HepG2 (cell line): ENCODE results near the gene PTPN13. TPM values are rescaled to one million over a fixed set of nuclear protein-coding genes. Genes with fewer than 3 reads are reported as not detected.

ENCODE experiments used
- ATAC-seq: fragments of 200-7000 bp; cut with Tn5 transposase; 3 replicates; pipeline ENCODE4 v1.9.1; 2020; ENCODE audit warnings: mild to moderate bottlenecking, moderate library complexity
- BruUV-seq: library from RNA; stranded (reverse); fragments of 400-500 nt; replicated peaks from 2 replicates; lab custom pipeline; 2021; lab: Mats Ljungman, UMichigan
- CTCF ChIA-PET: fragments of 300-600 bp; formaldehyde crosslinking; extraction: SDS; loops from one replicate; lab custom pipeline; 2021; ENCODE audit warnings: low total read pairs, inconsistent platforms, low intra/inter-chr PET ratio; lab: Yijun Ruan, JAX
- POLR2A ChIA-PET: fragments of 350-600 bp; sonication (Branson Sonifier 250); formaldehyde crosslinking; loops from one replicate; lab custom pipeline; 2020; ENCODE audit warnings: antibody characterized with exemption, inconsistent platforms; lab: Yijun Ruan, JAX
- DNase-seq: peaks from one replicate; pipeline ENCODE4 v3.0.0-alpha.2; 2015; ENCODE audit warnings: low spot score
- FAIRE-seq: peaks from 3 replicates; lab custom pipeline; 2011; peaks lifted over from hg19 to GRCh38; lab: Jason Lieb, UNC
- H2AFZ ChIP-seq: one replicate; pipeline ENCODE4 v1.6.1; 2011; ENCODE audit warnings: low read length, inconsistent platforms
- H3K27ac ChIP-seq: fragments of 300-600 bp; 3 replicates; pipeline ENCODE4 v1.8.0; 2011; ENCODE audit warnings: mixed run types, mild to moderate bottlenecking, mixed read lengths, low read length, inconsistent platforms; ENCODE audit not compliant: insufficient read depth; ENCODE audit errors: extremely low read length
- H3K27me3 ChIP-seq, 2 experiments: fragments of 200-600 bp in 1 of 2; 2 replicates in 1 of 2; 3 replicates in 1 of 2; pipeline versions ENCODE4 v1.6.0 to v1.8.0; 2011; ENCODE audit warnings: low read length in 2 of 2, mild to moderate bottlenecking in 2 of 2, moderate library complexity in 2 of 2, inconsistent platforms in 1 of 2; ENCODE audit not compliant: insufficient read depth in 2 of 2, control insufficient read depth in 1 of 2
- H3K36me3 ChIP-seq, 2 experiments: fragments of 200-600 bp in 1 of 2; replicated peaks in 1 of 2; 2 replicates in 1 of 2; 3 replicates in 1 of 2; pipeline versions ENCODE4 v1.5.1 to v1.8.0; 2011; ENCODE audit warnings: low read length in 2 of 2, inconsistent platforms in 1 of 2; ENCODE audit not compliant: insufficient read depth in 2 of 2, control insufficient read depth in 1 of 2
- H3K4me1 ChIP-seq: 2 replicates; pipeline ENCODE4 v1.5.1; 2012; ENCODE audit warnings: low read length, inconsistent platforms; ENCODE audit not compliant: insufficient read depth
- H3K4me2 ChIP-seq: 2 replicates; pipeline ENCODE4 v1.6.0; 2011; ENCODE audit warnings: low read depth, low read length, inconsistent platforms
- H3K4me3 ChIP-seq, 3 experiments: fragments of 200-600 bp in 1 of 3; sonication (generic), shearing (Covaris generic) in 1 of 3; replicated peaks in 1 of 3; 2 replicates each; pipeline ENCODE4 v1.5.1; 2011 to 2016; ENCODE audit warnings: low read length in 3 of 3, inconsistent platforms in 2 of 3, low read depth in 2 of 3, mild to moderate bottlenecking in 2 of 3, control low read depth in 1 of 3, mixed read lengths in 1 of 3; ENCODE audit not compliant: insufficient read depth in 1 of 3
- H3K79me2 ChIP-seq: one replicate; pipeline ENCODE4 v1.6.1; 2011; ENCODE audit warnings: low read length, inconsistent platforms; ENCODE audit not compliant: insufficient read depth
- H3K9ac ChIP-seq: 2 replicates; pipeline ENCODE4 v1.6.0; 2011; ENCODE audit warnings: mild to moderate bottlenecking, low read depth, low read length, inconsistent platforms; ENCODE audit not compliant: insufficient read depth
- H3K9me3 ChIP-seq: 2 replicates; pipeline ENCODE4 v1.5.1; 2012; ENCODE audit warnings: mild to moderate bottlenecking, low read length
- H4K20me1 ChIP-seq: 2 replicates; pipeline ENCODE4 v1.6.0; 2011; ENCODE audit warnings: inconsistent platforms, mild to moderate bottlenecking, low read length, moderate library complexity; ENCODE audit not compliant: insufficient read depth
- ELF3 ChIP-seq: IDR thresholded peaks from 2 replicates; pipeline ENCODE4 v1.6.1; 2016; ENCODE audit warnings: missing genetic modification reagents, missing compliant biosample characterization
- HNRNPL ChIP-seq: fragments of 200-400 bp; formaldehyde crosslinking; IDR thresholded peaks from 2 replicates; pipeline ENCODE4 v1.6.1; 2017; ENCODE audit warnings: mild to moderate bottlenecking, low read depth, low read length
- KDM1A ChIP-seq: IDR thresholded peaks from 2 replicates; pipeline ENCODE4 v1.6.1; 2016; ENCODE audit warnings: missing compliant biosample characterization
- MAF1 ChIP-seq: sonication (generic); formaldehyde crosslinking; IDR thresholded peaks from 2 replicates; pipeline ENCODE4 v1.5.0; 2020; ENCODE audit warnings: missing genetic modification reagents, borderline replicate concordance
- PAX8 ChIP-seq: sonication (generic); formaldehyde crosslinking; IDR thresholded peaks from 2 replicates; pipeline ENCODE4 v1.8.0; 2022; ENCODE audit warnings: mild to moderate bottlenecking, missing genetic modification reagents, borderline replicate concordance
- PITX1 ChIP-seq: sonication (generic); formaldehyde crosslinking; IDR thresholded peaks from 2 replicates; pipeline ENCODE4 v1.5.1; 2020; ENCODE audit warnings: mild to moderate bottlenecking, missing genetic modification reagents
- RBFOX2 ChIP-seq: fragments of 200-400 bp; formaldehyde crosslinking; IDR thresholded peaks from 2 replicates; pipeline ENCODE4 v1.6.1; 2017; ENCODE audit warnings: low read depth, mild to moderate bottlenecking, low read length
- SNAI1 ChIP-seq: sonication (generic); formaldehyde crosslinking; IDR thresholded peaks from 2 replicates; pipeline ENCODE4 v1.5.0; 2020; ENCODE audit warnings: mild to moderate bottlenecking, missing genetic modification reagents, borderline replicate concordance
- SP140L ChIP-seq: sonication (generic); formaldehyde crosslinking; IDR thresholded peaks from 2 replicates; pipeline ENCODE4 v1.4.0; 2020; ENCODE audit warnings: missing genetic modification reagents, borderline replicate concordance
- ZC3H13 ChIP-seq: sonication (generic); formaldehyde crosslinking; IDR thresholded peaks from 2 replicates; pipeline ENCODE4 v1.8.1; 2023; ENCODE audit warnings: mild to moderate bottlenecking, missing genetic modification reagents, moderate library complexity
- ZNF382 ChIP-seq: sonication (generic); formaldehyde crosslinking; IDR thresholded peaks from 2 replicates; pipeline ENCODE4 v1.5.0; 2020; ENCODE audit warnings: missing genetic modification reagents, mild to moderate bottlenecking, borderline replicate concordance
- ZNF572 ChIP-seq: sonication (generic); formaldehyde crosslinking; IDR thresholded peaks from 2 replicates; pipeline ENCODE4 v1.5.1; 2020; ENCODE audit warnings: mild to moderate bottlenecking, missing genetic modification reagents
- ZSCAN20 ChIP-seq: sonication (generic); formaldehyde crosslinking; IDR thresholded peaks from 2 replicates; pipeline ENCODE4 v1.4.0; 2020; ENCODE audit warnings: missing genetic modification reagents, mild to moderate bottlenecking, borderline replicate concordance
- WGBS: methylation state at CpG from one replicate; pipeline ENCODE4 v1.1.6; 2017; ENCODE audit warnings: low lambda C conversion rate; 5-methylcytosine and 5-hydroxymethylcytosine counted together
- in situ Hi-C: cut with HindIII; loops from 2 replicates; pipeline ENCODE4 v1.10.0; 2017; ENCODE audit warnings: low pct_unique_long_range_greater_than_20kb; ENCODE audit not compliant: extremely low pct_ligation_motif_present
- intact Hi-C: fragments of 100-400 bp; cut with micrococcal nuclease; formaldehyde crosslinking; loops from one replicate; pipeline ENCODE4 v1.10.0; 2022; ENCODE audit not compliant: unreplicated experiment
- polyA plus RNA-seq, 8 experiments: library from polyadenylated mRNA; depleted of rRNA in 3 of 8; stranded (reverse) in 7 of 8; unstranded in 1 of 8; fragments of >200 nt; fragmentation: Illumina TruSeq in 4 of 8; extraction: Trizol in 4 of 8; gene quantifications; 2 replicates each; pipeline versions ENCODE4 v1.2.1 to v1.2.3, GENCODE V29; 2011 to 2016; ENCODE audit warnings: low read depth in 4 of 8, missing spikeins in 1 of 8, mixed read lengths in 1 of 8; ENCODE audit not compliant: insufficient read depth in 1 of 8
- total RNA-seq, 5 experiments: library from RNA; depleted of rRNA; stranded (reverse); fragments of >200 nt; fragmentation: Illumina TruSeq; extraction: Trizol; gene quantifications; 2 replicates each; pipeline ENCODE4 v1.2.3, GENCODE V29; 2016; ENCODE audit warnings: low read depth in 1 of 5
- TF ChIP-seq, protein P1 (sequence below): IDR thresholded peaks from 2 replicates; pipeline ENCODE4 v1.6.1; 2016
- TF ChIP-seq, protein P2 (sequence below): sonication (generic); formaldehyde crosslinking; IDR thresholded peaks from 2 replicates; pipeline ENCODE4 v1.5.1; 2020; ENCODE audit warnings: missing genetic modification reagents, mild to moderate bottlenecking, borderline replicate concordance

The PTPN13 gene
- total and polyA plus RNA-seq, 2 of the 13 experiments (the other 11 are each of a cell fraction or from before 2014, with no cell fraction given), result not detected

DNA sequence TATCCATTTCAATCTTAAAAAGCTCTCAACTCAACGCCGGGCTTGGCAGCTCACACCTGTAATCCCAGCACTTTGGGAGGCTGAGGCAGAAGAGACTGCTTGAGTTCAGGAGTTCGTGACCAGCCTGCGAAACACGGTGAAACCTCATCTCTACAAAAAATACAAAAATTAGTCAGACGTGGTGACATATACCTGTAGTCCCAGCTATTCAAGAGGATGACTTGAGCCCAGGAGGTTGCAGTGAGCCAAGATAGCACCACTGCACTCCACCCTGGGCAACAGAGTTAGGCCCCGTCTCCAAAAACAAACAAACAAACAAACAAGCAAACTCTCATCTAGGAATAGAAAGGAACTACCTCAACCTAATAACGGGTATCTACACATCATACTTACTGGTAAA is 50.8 kb downstream of the PTPN13 start:
- ChIA-PET CTCF (no interaction called here), POLR2A (no interaction called here)
- no peak overlapping the region for H3K4me3 ChIP-seq
- no peaks in the 10 kb centered on the region for H3K9me3 ChIP-seq
- H3K27ac ChIP-seq, result no peak overlapping the region
- no peak for TF ChIP-seq HNRNPL
- no peak for TF ChIP-seq ZC3H13 (CRISPR knock-in tag)
- TF ChIP-seq ZNF572 (CRISPR knock-in tag), result no peak
- H3K4me2 ChIP-seq, result no peak overlapping the region
- H3K27me3 ChIP-seq, result no peaks in the 10 kb centered on the region
- FAIRE-seq (no peak), ATAC-seq (no peak), DNase-seq (no peak)
- BruUV-seq, result no TSS peak
- H3K4me1 ChIP-seq, result no peaks in the 10 kb centered on the region
- H2AFZ ChIP-seq, result no peak overlapping the region
- WGBS, result 30% methylated on average over 8 of the region's 8 CpGs
- H3K36me3 ChIP-seq, result no peaks in the 10 kb centered on the region
- intact Hi-C loops, result no loop called here
- H3K9ac ChIP-seq, result no peak overlapping the region
- H4K20me1 ChIP-seq, result no peaks in the 10 kb centered on the region
- in situ Hi-C loops, result no loop called here
- H3K79me2 ChIP-seq, result no peaks in the 10 kb centered on the region

DNA sequence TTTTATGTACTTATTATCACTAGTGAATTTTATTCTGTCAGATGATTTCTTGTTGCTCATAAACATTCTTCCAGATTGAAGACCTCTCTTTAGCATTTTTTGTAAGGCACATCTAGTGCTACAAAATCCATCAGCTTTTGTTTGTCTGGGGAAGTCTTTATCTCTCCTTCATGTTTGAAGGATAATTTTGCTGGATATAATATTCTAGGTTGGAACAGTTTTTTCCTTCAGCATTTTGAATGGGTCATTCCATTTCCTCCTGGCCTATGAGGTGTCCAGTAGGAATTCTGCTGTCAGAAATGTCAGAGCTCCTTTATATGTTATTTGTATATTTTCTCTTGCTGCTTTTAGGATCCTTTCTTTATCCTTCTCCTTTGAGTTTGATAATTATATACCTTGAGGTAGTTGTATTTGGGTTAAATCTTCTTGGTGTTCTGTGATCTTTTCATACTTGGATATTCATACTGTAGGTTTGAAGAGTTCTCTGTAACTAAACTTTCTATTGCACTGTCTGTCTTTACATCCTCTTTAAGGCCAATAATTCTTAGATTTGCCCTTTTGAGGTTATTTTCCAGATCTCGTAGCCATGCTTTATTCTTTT is 58.3 kb downstream of the PTPN13 start:
- POLR2A ChIA-PET, result no interaction called here
- intact Hi-C loops, result loop anchor here (2.0 kb wide), 1 partner anchor 242 kb away; no protein-coding TSS in a partner anchor
- FAIRE-seq, result no peak
- CTCF ChIA-PET, result no interaction called here
- Histone ChIP-seq H2AFZ (no peak overlapping the region), H4K20me1 (no peaks in the 10 kb centered on the region), H3K27ac (no peak overlapping the region), H3K27me3 (no peaks in the 10 kb centered on the region), H3K4me2 (no peak overlapping the region), H3K36me3 (no peaks in the 10 kb centered on the region), H3K4me1 (no peaks in the 10 kb centered on the region), H3K9me3 (peaks cover 24% of the 10 kb centered on the region), H3K79me2 (no peaks in the 10 kb centered on the region), H3K9ac (no peak overlapping the region), H3K4me3 (no peak overlapping the region)
- no peak for ATAC-seq
- 7% methylated on average over 1 of the region's 1 CpG for WGBS
- in situ Hi-C loops, result no loop called here
- DNase-seq, result no peak
- BruUV-seq, result no TSS peak
- no peak for TF ChIP-seq KDM1A (CRISPR knock-in tag)
- no peak for TF ChIP-seq SP140L (CRISPR knock-in tag)
- no peak for TF ChIP-seq ZNF382 (CRISPR knock-in tag)
- TF ChIP-seq PITX1 (CRISPR knock-in tag), result no peak
- TF ChIP-seq RBFOX2, result no peak
- no peak for TF ChIP-seq MAF1 (CRISPR knock-in tag)
- TF ChIP-seq, protein P1, sequence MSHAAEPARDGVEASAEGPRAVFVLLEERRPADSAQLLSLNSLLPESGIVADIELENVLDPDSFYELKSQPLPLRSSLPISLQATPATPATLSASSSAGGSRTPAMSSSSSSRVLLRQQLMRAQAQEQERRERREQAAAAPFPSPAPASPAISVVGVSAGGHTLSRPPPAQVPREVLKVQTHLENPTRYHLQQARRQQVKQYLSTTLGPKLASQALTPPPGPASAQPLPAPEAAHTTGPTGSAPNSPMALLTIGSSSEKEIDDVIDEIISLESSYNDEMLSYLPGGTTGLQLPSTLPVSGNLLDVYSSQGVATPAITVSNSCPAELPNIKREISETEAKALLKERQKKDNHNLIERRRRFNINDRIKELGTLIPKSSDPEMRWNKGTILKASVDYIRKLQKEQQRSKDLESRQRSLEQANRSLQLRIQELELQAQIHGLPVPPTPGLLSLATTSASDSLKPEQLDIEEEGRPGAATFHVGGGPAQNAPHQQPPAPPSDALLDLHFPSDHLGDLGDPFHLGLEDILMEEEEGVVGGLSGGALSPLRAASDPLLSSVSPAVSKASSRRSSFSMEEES (CRISPR knock-in tag), result no peak
- TF ChIP-seq, protein P2, sequence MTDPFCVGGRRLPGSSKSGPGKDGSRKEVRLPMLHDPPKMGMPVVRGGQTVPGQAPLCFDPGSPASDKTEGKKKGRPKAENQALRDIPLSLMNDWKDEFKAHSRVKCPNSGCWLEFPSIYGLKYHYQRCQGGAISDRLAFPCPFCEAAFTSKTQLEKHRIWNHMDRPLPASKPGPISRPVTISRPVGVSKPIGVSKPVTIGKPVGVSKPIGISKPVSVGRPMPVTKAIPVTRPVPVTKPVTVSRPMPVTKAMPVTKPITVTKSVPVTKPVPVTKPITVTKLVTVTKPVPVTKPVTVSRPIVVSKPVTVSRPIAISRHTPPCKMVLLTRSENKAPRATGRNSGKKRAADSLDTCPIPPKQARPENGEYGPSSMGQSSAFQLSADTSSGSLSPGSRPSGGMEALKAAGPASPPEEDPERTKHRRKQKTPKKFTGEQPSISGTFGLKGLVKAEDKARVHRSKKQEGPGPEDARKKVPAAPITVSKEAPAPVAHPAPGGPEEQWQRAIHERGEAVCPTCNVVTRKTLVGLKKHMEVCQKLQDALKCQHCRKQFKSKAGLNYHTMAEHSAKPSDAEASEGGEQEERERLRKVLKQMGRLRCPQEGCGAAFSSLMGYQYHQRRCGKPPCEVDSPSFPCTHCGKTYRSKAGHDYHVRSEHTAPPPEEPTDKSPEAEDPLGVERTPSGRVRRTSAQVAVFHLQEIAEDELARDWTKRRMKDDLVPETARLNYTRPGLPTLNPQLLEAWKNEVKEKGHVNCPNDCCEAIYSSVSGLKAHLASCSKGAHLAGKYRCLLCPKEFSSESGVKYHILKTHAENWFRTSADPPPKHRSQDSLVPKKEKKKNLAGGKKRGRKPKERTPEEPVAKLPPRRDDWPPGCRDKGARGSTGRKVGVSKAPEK, result no peak
- TF ChIP-seq ELF3 (CRISPR knock-in tag), result no peak
- TF ChIP-seq SNAI1 (CRISPR knock-in tag), result no peak
- TF ChIP-seq PAX8 (CRISPR knock-in tag), result no peak
- no peak for TF ChIP-seq ZSCAN20 (CRISPR knock-in tag)
